ENCODE data around the gene TBL1XR1.

The TBL1XR1 gene

DNA sequence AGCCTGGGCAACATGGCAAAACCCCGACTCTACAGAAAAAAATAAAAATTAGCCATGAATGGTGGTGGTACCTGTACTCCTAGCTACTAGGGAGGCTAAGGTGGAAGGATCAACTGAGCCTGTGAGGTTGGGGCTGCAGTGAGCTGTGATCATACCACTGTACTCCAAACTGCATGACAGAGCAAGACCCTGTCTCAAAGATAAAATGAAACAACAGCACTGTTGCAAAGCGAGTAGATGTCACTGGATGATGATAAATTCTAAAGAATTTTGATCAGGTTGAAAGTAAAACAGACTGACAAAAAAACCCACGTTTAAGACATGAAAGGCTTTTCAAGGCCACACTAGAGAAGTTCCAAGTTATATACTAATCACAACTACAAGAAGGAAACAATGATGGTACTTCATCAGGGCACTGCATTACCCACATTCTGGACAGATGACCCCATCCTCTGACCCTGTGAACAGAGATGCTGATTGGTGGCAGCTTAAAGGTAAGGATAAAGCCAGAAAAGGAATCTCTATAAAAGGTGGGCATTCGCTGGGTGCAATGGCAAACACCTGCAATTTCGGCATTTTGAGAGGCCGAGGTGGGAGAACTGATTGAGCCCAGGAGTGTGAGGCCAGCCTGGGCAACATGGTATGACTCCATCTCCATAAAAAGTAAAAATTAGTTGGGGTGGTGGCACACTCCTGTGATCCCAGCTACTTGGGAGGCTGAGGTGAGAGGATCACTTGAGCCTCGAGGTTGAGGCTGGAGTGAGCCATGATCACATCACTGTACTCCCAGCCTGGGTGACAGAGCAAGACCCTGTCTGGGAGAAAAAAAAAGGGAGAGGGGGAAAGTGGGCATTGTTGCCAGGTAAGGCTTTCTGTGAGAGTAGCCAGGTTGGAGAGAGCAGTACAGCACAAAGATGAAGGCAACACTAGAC, 59.2 kb downstream of the TBL1XR1 start:
- no peak for DNase-seq

DNA sequence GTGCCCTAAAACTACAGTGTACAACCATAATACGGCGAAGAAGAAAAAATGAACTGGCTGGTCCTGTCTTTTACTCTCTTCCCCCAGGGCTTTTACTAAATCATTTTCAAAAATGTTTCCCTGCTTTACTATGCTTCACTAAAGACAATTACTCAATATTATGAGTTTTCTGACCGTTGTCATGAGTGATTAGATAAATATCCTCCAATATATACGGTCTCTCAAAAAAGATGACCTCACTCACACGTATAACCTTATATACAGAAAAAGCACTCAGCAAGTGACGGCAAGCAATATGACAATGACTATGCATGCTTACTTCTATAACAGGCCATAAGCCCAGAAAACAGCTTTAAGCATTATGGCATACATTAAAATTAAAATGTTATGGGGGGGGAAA, 60.5 kb downstream of the TBL1XR1 start:
- DNase-seq = no peak

DNA sequence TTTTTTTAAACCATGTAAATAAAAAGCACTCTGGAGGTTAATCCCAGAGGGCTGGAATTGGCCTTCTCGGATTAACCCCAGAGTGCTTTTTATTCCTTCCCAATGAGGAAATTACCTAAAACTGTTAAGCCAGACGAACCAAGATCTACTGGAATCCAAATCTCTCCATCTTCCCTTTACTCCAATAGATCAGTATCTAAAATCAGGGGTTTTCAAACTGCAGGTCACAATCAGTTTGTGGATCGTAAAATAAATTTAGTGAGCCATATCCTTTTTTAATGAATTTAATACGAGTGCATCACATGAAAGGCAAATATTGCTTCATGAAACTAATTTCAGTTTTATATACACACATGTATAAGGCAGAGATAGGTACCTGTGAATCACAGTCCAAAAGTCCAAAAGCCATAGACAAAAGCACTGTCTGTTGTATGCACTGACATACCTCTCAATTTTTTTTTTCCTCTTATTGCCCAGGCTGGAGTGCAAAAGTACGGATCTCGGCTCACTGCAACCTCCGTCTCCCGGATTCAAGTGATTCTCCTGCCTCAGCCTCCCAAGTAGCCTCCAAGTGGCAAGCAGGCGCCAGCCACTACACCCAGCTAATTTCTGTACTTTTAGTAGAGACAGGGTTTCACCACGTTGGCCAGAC, 61.3 kb downstream of the TBL1XR1 start:
- no peak for DNase-seq

DNA sequence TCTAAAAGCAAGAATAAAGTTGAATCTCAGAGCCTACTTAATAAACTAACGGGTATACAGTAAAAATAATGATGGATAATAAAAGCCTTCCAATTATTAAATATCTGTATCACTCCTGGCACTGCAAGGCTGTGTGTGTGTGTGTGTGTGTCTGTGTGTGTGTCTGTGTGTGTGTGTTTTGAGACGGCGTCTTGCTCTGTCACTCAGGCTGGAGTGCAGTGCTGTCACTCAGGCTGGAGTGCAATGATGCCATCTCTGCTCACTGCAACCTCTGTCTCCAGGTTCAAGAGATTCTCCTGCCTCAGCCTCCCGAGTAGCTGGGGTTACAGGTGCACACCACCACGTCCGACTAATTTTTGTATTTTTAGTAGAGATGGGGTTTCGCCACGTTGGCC, 62.5 kb downstream of the TBL1XR1 start:
- no peak for DNase-seq

DNA sequence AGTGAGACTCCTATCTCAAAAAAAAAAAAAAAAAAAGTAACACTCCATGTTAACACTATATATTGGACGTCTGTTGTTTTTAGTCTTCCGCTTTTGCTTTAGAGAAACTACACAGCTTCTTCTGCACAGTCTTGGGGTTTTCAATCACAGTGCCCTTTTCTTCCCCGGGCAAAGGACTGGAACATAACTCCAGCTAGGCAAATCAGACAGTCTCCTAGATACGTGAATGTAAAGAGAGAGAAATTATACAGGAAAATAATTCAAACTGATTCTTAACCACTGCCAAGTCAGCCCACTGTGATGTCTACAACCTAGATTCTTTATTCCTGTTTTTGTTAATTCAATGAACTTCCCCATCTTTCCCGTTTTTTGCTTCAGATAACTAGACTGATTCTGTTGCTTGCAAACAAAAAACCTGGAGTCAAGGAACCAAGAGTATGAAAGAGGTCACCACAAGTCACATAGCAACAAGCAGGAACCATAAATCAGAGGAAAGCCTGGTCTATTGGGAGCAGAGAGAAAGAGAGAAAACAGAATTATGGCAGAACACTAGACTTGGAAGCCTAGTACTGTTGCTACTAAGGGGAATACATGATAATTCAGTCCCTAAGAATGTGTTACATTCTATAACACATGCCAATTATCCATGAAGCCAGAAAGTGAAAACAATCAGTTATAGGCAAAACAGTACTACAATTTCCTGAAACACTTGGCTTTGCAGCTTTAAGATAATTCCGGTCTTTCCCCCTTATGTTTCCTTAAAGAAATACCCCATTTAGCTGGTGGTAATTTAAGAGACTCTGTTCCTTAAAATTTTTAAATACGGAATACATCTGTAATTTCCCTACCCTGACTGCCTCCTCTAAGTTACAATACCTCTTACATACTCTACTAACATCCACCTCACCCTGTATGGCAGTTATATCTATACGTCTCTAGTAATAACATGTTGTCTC, 63.1 kb downstream of the TBL1XR1 start:
- no peak for DNase-seq

DNA sequence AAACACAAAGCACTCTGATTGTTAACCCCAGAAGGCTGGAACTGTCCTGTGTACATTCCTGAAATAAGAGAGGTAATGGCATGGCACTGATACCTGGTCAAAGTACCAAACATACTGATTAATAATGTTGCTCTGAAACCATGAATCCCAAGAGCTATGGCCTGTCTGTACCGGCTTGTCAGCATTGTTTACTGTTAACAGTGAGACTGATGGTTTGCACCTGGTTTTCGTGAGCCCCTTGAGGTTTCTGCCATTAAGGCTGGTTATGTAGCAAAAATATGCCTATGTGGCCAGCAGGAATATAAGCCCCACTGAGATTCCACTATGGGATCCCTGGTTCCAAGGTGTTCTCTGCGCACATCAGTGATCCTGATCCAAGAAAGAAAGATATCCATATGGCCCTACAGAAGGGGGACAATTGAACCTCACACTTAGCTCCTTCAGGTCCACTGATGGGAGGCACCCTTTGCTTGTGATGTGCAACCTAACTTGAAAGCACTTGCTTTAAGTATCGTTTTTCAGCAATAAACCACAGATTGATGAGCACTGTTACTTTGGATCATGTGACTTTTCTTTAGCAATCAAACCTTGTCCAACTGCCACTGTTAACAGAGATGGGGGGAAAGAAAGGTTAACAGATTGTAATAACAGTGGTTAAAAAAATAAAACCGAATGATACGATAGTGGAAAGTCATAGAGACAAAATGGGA, 65.2 kb downstream of the TBL1XR1 start:
- no peak for DNase-seq

DNA sequence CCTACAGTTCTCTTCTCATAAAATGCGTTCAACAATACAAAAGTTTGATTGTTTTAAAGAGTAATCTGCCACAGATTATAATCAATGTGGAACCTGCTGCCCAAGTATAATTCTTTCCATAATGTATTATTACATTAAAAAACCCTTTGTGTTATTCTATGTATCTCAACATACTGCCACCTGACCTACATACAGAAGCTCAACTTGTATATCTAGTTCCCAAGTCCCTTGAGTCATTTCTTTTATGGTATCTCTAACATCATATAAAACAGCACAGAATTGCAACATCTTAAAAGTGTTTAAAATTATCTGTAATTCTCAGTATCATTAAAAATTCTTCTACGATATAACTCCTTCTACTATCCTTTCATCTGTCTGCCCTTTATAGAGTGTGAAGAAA, 70.3 kb downstream of the TBL1XR1 start:
- no peak for DNase-seq

DNA sequence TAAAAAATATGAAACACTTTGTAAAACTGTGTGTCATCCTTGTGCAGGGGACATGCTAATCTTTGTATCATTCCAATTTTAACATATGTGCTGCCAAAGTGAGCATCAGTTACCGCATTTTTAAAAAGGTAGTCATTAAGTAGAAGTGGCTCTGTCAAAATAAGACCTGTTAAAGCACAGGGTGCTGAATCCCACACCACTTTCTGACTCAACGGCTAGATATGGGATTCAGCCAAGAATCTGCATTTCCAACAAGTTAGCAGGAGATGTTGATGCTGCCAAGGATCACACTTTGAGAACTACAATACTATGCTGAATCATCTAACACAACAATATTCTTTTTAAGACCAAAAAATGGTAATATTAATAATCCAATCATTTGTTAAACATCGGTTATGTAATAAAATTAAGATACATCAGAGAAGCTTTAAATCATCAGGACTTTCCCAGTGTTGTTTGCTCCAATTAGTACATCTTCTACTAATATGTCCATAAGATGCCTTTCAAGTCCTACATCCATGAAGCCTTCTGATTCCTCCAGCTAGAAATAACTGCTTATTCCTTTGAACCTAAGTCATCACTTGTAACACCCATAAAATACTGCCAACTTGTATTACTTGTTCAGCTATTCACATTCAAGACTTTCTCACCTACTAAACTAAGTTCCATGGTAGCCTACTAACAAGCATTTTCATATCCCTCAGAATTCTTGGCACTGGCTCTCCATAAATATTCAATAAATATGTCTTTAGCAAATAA, 71.1 kb downstream of the TBL1XR1 start:
- no peak for DNase-seq

DNA sequence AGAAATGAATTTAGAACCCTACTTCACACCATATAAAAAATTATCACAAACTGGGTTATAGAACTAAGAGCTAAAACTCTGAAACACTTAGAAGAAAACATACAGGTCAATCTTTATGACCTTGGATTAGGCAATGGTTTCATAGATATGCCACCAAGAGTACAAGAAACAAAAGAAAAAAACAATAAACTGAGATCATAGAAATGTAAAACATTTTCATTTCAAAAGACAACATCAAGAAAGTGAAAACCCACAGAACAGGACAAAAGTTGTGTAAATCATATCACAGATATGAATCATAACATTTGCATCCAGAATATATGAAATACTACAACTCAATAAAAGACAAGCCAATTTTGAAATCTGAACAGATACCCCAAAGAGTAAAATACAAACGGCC, 72.4 kb downstream of the TBL1XR1 start:
- no peak for DNase-seq

DNA sequence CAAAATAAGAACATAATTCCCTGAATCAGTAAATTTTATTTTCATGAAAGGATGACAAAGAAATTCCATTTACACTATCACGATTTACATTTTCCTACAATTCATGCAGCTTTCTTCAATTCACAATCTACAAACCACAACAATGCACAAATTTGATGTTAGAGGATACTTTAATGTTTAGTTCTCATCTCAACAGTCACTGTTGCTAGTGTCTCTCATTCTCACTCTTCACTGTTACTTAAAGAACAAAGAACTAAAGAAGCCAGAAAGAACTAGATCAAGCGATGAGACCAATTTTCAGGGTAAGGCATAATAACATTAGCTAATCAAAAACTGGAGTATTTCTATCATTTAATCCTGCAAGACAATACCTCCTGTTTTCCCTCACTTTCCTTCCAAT, 73.5 kb downstream of the TBL1XR1 start:
- no peak for DNase-seq

DNA sequence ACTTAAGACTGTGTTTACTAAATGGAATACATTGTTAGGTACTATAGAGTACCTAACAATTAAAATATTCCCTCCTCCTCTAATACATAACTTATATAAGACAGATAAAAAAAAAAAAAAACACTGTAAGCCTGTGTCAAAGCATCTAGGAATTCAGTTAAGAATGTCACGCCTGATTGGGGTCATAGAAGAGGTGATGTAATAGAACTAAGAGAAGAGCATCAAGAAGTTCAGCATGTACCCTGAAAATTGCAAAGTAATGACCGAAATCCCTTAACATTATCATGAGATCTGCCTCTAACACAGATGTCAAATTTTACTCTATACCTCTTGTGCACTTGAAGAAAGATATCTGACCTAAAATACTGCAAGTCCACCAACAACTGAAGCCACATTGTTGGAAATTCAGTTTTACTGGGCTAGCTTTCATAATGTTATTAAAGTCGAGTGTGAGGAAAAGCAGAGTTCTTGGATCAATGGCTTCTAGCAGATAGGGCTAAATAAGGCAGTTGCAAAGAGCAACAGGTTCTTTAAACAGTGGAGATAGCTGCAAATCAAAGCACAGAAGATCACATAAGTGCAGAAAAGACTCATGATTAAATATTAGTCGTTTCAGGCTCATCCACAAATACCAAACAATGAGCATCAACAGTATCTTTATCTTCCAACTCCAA, 75.0 kb downstream of the TBL1XR1 start:
- no peak for DNase-seq

DNA sequence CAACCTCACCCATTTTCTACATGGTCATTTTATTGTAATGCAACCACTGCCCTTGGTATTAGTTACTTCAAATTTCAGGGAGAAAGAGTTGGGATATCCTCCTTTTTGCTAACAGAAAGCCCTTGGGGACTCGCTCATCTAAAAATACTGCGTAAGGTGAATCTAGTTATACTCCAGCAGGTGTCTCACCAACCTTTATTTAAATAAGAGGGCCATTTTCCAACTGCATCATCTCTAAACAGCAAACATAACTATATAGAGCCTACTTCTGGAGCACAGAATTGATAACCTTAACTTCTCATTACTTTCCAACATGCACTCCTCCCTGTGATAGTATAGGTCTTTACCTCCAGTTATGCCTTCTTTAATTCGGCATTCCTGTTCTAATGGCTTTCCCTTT, 77.5 kb downstream of the TBL1XR1 start:
- DNase-seq = no peak

DNA sequence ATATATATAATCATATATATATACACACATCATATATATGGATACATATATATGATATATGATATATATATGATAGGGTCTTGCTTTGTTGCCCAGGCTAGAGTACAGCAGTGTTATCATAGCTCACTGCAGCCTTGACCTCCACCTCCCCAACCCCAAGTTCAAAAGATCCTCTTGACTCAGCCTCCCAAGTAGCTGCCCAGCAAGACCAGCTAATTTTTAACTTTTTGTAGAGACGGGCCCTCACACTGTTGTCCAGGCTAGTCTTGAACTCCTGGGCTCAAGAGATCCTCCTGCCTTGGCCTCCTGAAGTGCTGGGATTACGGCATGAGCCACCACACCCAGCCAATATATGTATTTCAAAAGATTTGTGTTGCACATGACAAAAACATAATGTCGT, 83.0 kb downstream of the TBL1XR1 start:
- no peak for DNase-seq

DNA sequence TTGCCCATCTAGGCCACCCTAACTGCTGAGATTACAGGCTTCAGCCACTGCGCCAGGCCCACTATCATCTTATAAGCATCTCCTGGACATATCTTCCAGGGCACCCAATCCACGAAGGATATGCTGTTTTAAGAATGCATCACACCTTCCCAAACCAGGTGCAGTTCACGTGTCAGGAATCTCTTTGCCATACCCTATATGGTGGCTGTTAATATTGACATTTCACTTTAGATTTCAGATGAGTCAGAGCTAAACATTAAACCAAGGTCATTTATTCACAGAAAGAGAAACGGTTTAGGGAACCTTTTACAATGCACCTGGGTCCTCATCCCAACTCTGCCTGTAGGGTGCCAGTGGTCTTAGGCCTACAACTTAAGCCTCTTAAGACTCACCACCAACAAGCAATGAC, 85.7 kb downstream of the TBL1XR1 start:
- no peak for DNase-seq

DNA sequence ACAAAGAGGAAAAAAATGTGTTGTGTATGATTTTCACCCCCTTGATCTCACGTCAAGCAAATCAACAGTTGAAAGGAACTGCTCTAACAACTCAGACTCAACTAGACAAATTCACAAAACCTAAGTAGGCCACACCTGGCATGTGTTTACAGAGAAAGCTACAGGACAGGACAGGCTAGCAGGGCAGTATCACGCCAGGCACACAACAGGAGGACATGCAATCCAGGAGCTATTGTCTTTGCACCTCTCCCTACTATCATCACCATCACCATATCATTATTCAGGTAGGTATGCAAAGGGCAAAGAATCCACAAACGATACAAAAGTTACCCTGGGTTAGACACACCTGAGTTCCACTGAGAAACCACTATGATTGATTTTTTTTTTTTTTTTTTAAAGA, 86.4 kb downstream of the TBL1XR1 start:
- DNase-seq = no peak

DNA sequence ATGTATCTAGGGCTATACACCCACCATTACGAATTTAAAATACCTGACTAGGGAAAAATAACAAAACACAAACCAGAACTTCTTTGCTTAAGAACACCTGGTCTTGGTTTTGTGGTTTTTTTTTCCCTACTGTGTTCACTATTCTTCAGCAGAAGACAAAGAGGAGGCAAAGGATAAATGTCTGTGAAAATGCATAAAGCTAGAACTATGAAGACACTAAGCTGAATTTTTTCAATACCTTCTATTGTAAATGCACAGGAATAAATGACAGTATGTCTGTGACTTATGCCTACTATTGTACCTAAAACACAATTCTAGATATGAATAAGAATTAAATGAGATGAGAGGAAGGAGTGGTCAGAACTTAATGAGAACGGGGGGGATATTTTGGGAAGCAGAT, 86.9 kb downstream of the TBL1XR1 start:
- no peak for DNase-seq

DNA sequence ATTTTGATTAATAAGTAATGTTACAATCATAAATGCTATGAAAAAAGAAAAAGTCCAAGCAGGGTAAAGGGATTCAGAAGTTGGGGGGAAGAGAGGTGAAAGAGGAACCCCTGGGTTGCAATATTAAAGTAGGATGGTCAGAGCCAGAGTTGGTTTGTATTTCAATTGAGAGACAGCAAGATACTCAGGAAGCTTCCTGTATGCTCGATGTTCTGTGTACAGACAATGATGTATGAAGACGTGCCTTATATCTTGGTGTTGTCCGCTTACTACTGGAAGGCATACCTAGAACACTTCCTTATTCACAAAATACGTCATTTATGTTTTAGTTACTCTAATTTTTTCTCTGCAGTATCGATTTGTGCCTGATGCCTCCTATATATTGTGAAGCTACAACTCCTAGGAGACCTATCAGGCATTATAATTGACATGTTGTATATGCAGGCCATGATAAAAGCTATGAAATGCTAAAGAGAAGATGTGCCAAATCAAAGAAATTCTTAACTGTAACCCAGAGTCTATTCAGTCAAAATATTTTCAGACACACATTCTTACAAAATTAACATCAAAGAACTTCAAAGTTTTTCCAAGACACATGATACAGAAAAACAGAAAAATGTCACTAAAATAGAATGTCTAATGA, 87.5 kb downstream of the TBL1XR1 start:
- DNase-seq = no peak

DNA sequence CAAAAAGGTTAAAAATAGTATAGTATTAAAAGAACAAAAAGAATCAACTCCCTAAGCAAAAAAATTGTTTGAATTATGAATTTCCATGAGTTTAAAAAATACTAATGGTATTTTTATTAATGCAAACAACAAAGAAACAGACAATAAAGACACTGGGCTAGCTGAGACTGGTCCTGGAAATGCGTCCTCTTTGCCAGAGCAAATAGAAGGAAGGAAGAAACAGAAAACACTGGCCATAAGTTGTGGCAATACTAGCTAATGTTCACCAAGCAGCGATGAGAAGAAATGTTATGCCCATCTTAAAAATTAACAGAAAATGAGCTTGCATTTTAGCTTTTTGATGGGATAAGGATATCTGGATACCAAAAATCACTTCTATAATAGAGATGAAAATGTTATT, 88.6 kb downstream of the TBL1XR1 start:
- no peak for DNase-seq

DNA sequence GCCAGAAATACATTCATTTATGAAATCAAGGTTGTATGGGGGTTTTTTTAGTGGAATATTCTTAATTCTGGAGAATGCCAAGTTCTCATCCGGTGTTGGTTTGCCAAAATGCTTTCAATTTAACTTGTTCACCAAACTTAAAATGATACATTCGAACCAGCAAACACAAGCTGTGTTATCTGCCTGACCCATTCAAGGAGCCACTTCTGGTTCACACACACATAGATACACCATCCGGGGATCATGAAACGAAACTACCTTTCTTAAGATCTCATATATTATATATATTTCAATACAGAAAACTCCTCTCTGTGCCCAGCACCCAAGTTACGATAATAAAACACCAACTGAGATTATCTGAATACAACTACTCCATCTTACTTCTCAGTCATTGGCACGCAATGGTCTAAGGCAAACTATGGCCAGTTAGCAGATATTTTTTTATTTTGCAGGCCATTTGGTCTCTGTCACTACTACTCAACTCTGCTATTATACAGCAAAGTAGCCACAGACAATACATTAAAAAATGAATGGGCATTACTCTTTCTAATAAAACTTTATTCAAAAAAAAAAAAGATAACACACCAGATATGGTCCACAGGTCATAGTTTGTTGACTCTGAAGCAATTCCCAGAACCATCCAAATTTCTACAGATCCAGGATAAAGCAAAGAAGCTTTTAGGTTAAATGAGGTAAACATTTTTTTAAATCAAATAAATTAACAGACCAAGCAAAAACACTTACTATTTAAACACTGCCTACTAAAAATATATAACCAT, 89.6 kb downstream of the TBL1XR1 start:
- no peak for DNase-seq

DNA sequence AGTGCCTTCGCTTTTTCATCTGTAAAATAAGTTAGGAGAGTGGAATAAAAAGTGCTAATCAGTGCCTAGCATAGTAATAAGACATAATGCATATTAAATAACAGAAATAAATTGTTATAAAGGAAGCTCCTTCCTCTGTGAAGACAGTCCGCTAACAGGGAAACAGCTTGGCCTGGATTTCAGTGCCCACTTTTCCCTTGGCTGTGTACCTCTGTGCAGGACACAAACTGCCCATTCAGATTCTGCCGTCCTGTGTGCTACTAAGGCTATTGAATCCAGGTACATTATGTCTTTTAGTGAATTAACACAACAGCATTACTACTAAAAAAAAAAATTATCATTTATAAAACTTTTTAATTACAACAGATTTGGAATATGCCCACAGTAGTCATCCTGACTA, 90.7 kb downstream of the TBL1XR1 start:
- DNase-seq = no peak

Data from activated gamma-delta T cell treated with Interleukin-2 at 50 U/mL for 16 hours (primary cell).